PC-9 (cell line): ENCODE data around the gene CDKN3. TPM values are rescaled to one million over a fixed set of nuclear protein-coding genes. Genes with fewer than 3 reads are reported as not detected.
"Not testable (repeated sequence)": the region's sequence is repeated elsewhere in the genome, so short reads cannot be mapped to it uniquely, and the experiment has no call there.

Source experiments
- BruUV-seq: library from RNA; stranded (reverse); fragments of 400-500 nt; replicated peaks from 2 replicates; lab custom pipeline; 2021; lab: Mats Ljungman, UMichigan
- CTCF ChIA-PET: fragments of 300-600 bp; sonication (Branson Sonifier 250); formaldehyde crosslinking; loops from one replicate; lab custom pipeline; 2022; ENCODE audit warnings: antibody characterized with exemption; lab: Charles Lee
- POLR2A ChIA-PET: fragments of 300-600 bp; sonication (Branson Sonifier 250); formaldehyde crosslinking; loops from one replicate; lab custom pipeline; 2022; ENCODE audit warnings: antibody characterized with exemption; ENCODE audit not compliant: unreplicated experiment; lab: Charles Lee
- DNase-seq, 2 experiments: peaks; one replicate each; pipeline versions ENCODE4 v3.0.0 to v3.0.0-alpha.2; 2015 to 2022; ENCODE audit warnings: mixed read lengths in 1 of 2
- H2AFZ ChIP-seq: fragments of 200-600 bp; sonication (generic); 2 replicates; pipeline ENCODE4 v1.8.1; 2017; ENCODE audit warnings: antibody characterized with exemption
- H3F3A ChIP-seq: fragments of 200-600 bp; sonication (generic); 2 replicates; pipeline ENCODE4 v1.8.1; 2017; ENCODE audit warnings: antibody characterized with exemption, mild to moderate bottlenecking, low read depth; ENCODE audit not compliant: insufficient read depth
- H3K27ac ChIP-seq: fragments of 200-600 bp; sonication (generic); 2 replicates; pipeline ENCODE4 v1.6.1; 2016; ENCODE audit warnings: mixed run types
- H3K27me3 ChIP-seq: fragments of 200-600 bp; sonication (generic); 2 replicates; pipeline ENCODE4 v1.6.1; 2016; ENCODE audit warnings: low read depth, mixed run types; ENCODE audit not compliant: insufficient read depth
- H3K36me3 ChIP-seq: fragments of 200-600 bp; sonication (generic); 2 replicates; pipeline ENCODE4 v1.6.1; 2016; ENCODE audit warnings: low read depth, mixed run types
- H3K4me1 ChIP-seq: fragments of 200-600 bp; sonication (generic); replicated peaks from 2 replicates; pipeline ENCODE4 v1.6.1; 2016; ENCODE audit warnings: mixed run types; ENCODE audit not compliant: insufficient read depth
- H3K4me2 ChIP-seq: fragments of 200-600 bp; sonication (generic); 2 replicates; pipeline ENCODE4 v1.6.1; 2017; ENCODE audit warnings: mixed run types
- H3K4me3 ChIP-seq: fragments of 200-600 bp; sonication (generic); 2 replicates; pipeline ENCODE4 v1.6.1; 2016; ENCODE audit warnings: mixed run types
- H3K79me2 ChIP-seq: fragments of 200-600 bp; sonication (generic); 2 replicates; pipeline ENCODE4 v1.6.1; 2017; ENCODE audit warnings: low read depth, mixed run types
- H3K9me2 ChIP-seq: fragments of 200-600 bp; sonication (generic); 2 replicates; pipeline ENCODE4 v1.8.1; 2017; ENCODE audit warnings: mild to moderate bottlenecking; ENCODE audit not compliant: insufficient read depth
- H3K9me3 ChIP-seq: fragments of 200-600 bp; sonication (generic); 2 replicates; pipeline ENCODE4 v1.8.1; 2016; ENCODE audit warnings: low read depth; ENCODE audit not compliant: insufficient read depth
- H4K20me1 ChIP-seq: fragments of 200-600 bp; sonication (generic); 2 replicates; pipeline ENCODE4 v1.8.1; 2017; ENCODE audit not compliant: insufficient read depth
- CTCF ChIP-seq: fragments of 200-600 bp; sonication (generic); conservative IDR thresholded peaks from 2 replicates; pipeline ENCODE4 v1.6.1; 2017; ENCODE audit warnings: mixed run types, antibody characterized with exemption, mild to moderate bottlenecking, moderate library complexity
- EZH2 ChIP-seq: fragments of 200-600 bp; sonication (generic); IDR thresholded peaks from 2 replicates; pipeline ENCODE4 v1.8.0; 2017; ENCODE audit warnings: antibody characterized with exemption, low read depth
- intact Hi-C: fragments of 100-400 bp; cut with micrococcal nuclease; formaldehyde crosslinking; loops from one replicate; pipeline ENCODE4 v1.10.0; 2022; ENCODE audit not compliant: unreplicated experiment
- total RNA-seq: library from RNA; stranded (reverse); gene quantifications from 2 replicates; pipeline ENCODE4 v1.2.3, GENCODE V29; 2021

The CDKN3 gene
- total RNA-seq, 1 experiment from 2014 or later, result 105 TPM

DNA sequence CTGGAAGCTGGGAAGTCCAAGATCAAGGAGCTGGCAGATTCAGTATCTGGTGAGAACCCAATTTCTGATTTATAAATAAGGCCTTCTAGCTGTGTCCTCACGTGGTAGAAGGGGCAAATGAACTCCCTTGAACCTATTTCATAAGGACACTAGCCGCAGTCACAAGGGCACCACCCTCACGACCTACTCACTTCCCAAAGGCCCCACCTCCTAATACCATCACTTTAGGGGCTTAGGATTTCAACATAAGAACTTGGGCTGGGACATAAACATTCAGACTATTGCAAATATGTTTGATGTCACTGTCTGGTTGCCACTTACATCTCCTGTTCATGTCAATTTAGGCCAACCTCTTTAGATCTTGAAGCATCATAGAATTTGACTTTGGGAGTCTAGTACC, 55.2 kb downstream of the CDKN3 start:
- H3K4me1 ChIP-seq, result peaks cover 10% of the 10 kb centered on the region
- H4K20me1 ChIP-seq, result no peaks in the 10 kb centered on the region
- ChIA-PET POLR2A (interaction anchor here (0.6 kb wide), 1 partner anchor 38 kb away, joined by 16 read pairs; no protein-coding TSS in a partner anchor), CTCF (interaction anchor here (0.7 kb wide), 1 partner anchor 67 kb away, joined by 4 read pairs; no protein-coding TSS in a partner anchor)
- no peak for TF ChIP-seq CTCF
- TF ChIP-seq EZH2, result no peak
- 0 out of 2 replicates have a peak, but pooled peaks cover 1% of the 10 kb centered on the region for H3F3A ChIP-seq
- H3K9me2 ChIP-seq, result no peaks in the 10 kb centered on the region
- DNase-seq, result no peak
- no peak overlapping the region for H2AFZ ChIP-seq
- BruUV-seq, result no TSS peak
- no peak overlapping the region for H3K27ac ChIP-seq
- no peaks in the 10 kb centered on the region for H3K79me2 ChIP-seq
- no peaks in the 10 kb centered on the region for H3K27me3 ChIP-seq
- H3K9me3 ChIP-seq, result no peaks in the 10 kb centered on the region
- intact Hi-C loops, result no loop called here
- no peaks in the 10 kb centered on the region for H3K36me3 ChIP-seq
- no peak overlapping the region for H3K4me2 ChIP-seq
- H3K4me3 ChIP-seq, result no peak overlapping the region

DNA sequence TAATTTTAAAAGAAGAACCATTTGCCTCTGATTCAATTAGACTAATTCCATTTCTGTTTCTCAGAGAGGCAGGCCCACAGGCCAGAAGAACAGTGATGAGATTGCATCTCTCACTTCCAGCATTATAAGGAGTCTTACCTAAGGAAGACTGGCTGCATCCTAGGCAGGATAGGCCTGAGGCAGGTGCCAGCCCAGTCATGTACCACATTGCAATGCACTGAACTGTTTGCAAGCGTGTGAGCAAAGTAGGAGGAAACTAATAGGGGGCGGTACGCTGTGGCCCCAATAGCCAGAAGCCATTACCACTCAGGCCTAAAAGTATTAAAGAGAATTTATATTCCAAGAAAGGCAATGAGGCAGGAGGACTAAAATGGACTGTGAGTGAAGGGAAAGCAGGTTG, 56.4 kb downstream of the CDKN3 start:
- H3F3A ChIP-seq, result no peaks in the 10 kb centered on the region
- no peaks in the 10 kb centered on the region for H3K4me1 ChIP-seq
- no peaks in the 10 kb centered on the region for H3K9me2 ChIP-seq
- no peak for DNase-seq
- no TSS peak for BruUV-seq
- no peak overlapping the region for H2AFZ ChIP-seq
- intact Hi-C loops, result no loop called here
- ChIA-PET CTCF (no interaction called here), POLR2A (no interaction called here)
- H3K27me3 ChIP-seq, result no peaks in the 10 kb centered on the region
- no peaks in the 10 kb centered on the region for H4K20me1 ChIP-seq
- H3K36me3 ChIP-seq, result no peaks in the 10 kb centered on the region
- no peak overlapping the region for H3K4me3 ChIP-seq
- no peak overlapping the region for H3K4me2 ChIP-seq
- no peak overlapping the region for H3K27ac ChIP-seq
- TF ChIP-seq CTCF (no peak), EZH2 (no peak)
- no peaks in the 10 kb centered on the region for H3K9me3 ChIP-seq
- no peaks in the 10 kb centered on the region for H3K79me2 ChIP-seq

DNA sequence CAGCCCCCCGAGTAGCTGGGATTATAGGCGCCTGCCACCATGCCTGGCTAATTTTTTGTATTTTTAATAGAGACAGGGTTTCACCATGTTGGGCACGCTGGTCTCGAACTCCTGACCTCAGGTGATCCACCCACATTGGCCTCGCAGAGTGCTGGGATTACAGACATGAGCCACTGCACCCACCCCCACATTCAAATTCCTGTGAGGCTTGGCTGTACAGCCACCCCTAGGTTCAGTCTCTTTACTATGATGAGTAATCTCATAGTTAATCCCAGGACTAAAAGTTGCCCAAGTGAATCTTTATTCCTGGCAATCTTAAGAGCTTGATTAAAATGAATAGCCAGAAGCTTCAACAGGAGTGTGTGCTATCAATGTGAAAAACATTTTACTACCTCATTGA, 57.2 kb downstream of the CDKN3 start:
- DNase-seq, H3K27ac ChIP-seq, H3F3A ChIP-seq, H3K79me2 ChIP-seq, BruUV-seq, H3K27me3 ChIP-seq, H3K9me2 ChIP-seq, H4K20me1 ChIP-seq, H3K9me3 ChIP-seq, intact Hi-C loops, POLR2A ChIA-PET, H2AFZ ChIP-seq, H3K4me1 ChIP-seq, H3K36me3 ChIP-seq, H3K4me2 ChIP-seq, CTCF ChIA-PET, H3K4me3 ChIP-seq: not testable (repeated sequence)

DNA sequence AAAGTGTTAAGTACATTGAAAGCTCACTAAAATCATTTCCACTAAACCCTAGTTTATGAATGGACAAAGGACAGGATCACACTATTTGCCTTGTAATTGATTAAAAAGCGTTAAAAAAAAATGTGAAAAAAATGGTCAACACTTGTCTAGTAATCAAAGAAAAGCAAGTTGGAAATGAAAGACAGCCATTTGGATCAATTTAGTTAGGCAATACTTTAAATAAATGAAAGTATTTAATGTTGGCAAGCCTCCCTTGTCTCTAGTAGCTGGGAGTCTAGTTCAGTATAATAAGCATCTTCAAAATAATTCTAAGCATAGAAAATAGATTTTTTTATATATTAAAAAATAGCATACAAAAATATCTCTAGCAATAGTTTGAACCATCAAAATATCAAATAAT, 58.6 kb downstream of the CDKN3 start:
- H3K79me2 ChIP-seq, result no peaks in the 10 kb centered on the region
- H3K4me2 ChIP-seq, result no peak overlapping the region
- no peaks in the 10 kb centered on the region for H3K9me2 ChIP-seq
- intact Hi-C loops, result no loop called here
- no peak overlapping the region for H2AFZ ChIP-seq
- no peaks in the 10 kb centered on the region for H3K27me3 ChIP-seq
- CTCF ChIA-PET, result no interaction called here
- TF ChIP-seq EZH2, result no peak
- peaks cover 9% of the 10 kb centered on the region; the same call in 1 of the 2 replicates for H3K9me3 ChIP-seq
- H3K4me3 ChIP-seq, result no peak overlapping the region
- no peaks in the 10 kb centered on the region for H3K4me1 ChIP-seq
- H3F3A ChIP-seq, result no peaks in the 10 kb centered on the region
- BruUV-seq, result no TSS peak
- DNase-seq, result no peak
- H4K20me1 ChIP-seq, result no peaks in the 10 kb centered on the region
- no peak overlapping the region for H3K27ac ChIP-seq
- POLR2A ChIA-PET, result no interaction called here
- H3K36me3 ChIP-seq, result no peaks in the 10 kb centered on the region

GRCh38 chr14:54456820-54457608, 60.2 kb downstream of the CDKN3 start:
- H3K9me3 ChIP-seq, CTCF ChIA-PET, H3K79me2 ChIP-seq, DNase-seq, H3K27me3 ChIP-seq, intact Hi-C loops, H3K4me1 ChIP-seq, H4K20me1 ChIP-seq, BruUV-seq, H3K4me2 ChIP-seq, H3F3A ChIP-seq, H3K9me2 ChIP-seq, H2AFZ ChIP-seq, POLR2A ChIA-PET, H3K36me3 ChIP-seq, H3K27ac ChIP-seq, H3K4me3 ChIP-seq: not testable (repeated sequence)
